Measurements from ENCODE around the gene ZNF559. TPM values are rescaled to one million over a fixed set of nuclear protein-coding genes. Genes with fewer than 3 reads are reported as not detected.

Gene ZNF559
- total and polyA plus RNA-seq, 2 of the 8 experiments (the other 6 are each of a cell fraction or from before 2014, with no cell fraction given): 10.2 to 17.6 TPM

DNA sequence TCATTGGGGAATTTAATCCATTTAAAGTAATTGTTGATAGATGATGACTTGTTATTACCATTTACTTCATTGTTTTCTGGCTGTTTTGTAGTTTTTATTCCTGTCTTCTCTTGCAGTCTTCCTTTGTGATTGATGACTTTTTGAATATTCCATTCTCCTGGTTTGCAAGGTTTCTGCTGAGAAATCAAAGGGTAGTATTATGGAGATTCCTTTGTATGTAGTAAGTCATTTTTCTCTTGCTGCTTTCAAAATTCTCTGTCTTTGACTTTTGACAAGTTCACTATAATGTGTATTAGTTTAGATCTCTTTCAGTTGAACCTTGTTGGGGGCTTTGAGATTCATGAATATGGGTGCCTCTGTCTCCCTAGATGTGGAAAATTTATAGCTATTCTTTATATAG, 6.0 kb downstream of the ZNF559 start:
- Histone ChIP-seq H3K4me1 (replicated peaks in 1 of 4; ENCODE audit: control insufficient read depth in 3 of 4, insufficient read depth in 4 of 4, low read length in 3 of 4) (no peaks in the 10 kb centered on the region), H3K14ac (ENCODE audit: insufficient read length) (no peak overlapping the region), H2BK5ac (ENCODE audit: low read depth, low read length) (no peak overlapping the region), H4K8ac (ENCODE audit: extremely low read depth, insufficient read depth, low read length) (no peak overlapping the region), H4K20me1 (replicated peaks in 1 of 2; ENCODE audit: control insufficient read depth in 1 of 2, insufficient read depth in 2 of 2, low read length in 2 of 2) (no peaks in the 10 kb centered on the region), H2AFZ (ENCODE audit: low read length) (no peak overlapping the region), H3K27me3 (replicated peaks in 1 of 4; ENCODE audit: control insufficient read depth in 3 of 4, extremely low read depth in 1 of 4, insufficient read depth in 3 of 4, low read length in 3 of 4) (no peaks in the 10 kb centered on the region), H3K4ac (replicated peaks; ENCODE audit: insufficient read length, low read depth, low read length) (no peak overlapping the region), H2BK120ac (replicated peaks; ENCODE audit: low read depth, low read length) (no peak overlapping the region), H3K4me3 (ENCODE audit: extremely low read depth in 1 of 4, insufficient read depth in 2 of 4, low read depth in 3 of 4, low read length in 4 of 4) (no peak overlapping the region), H3K27ac (ENCODE audit: low read depth, low read length) (no peak overlapping the region), H2BK20ac (ENCODE audit: low read length) (no peak overlapping the region), H4K5ac (ENCODE audit: insufficient read length, low read depth, low read length) (no peak overlapping the region), H3K36me3 (ENCODE audit: control insufficient read depth in 2 of 4, insufficient read depth in 4 of 4, low read length in 3 of 4) (peaks cover 0 to 53% (median 25%) of the 10 kb centered on the region in 4 experiments; a peak in 5 of 8 replicates), H3K4me2 (ENCODE audit: insufficient read depth in 1 of 2, low read depth in 2 of 2, low read length in 2 of 2) (no peak overlapping the region), H3K18ac (ENCODE audit: extremely low read depth, low read length) (no peak overlapping the region), H2AK5ac (ENCODE audit: low read depth, low read length) (no peak overlapping the region), H4K91ac (replicated peaks; ENCODE audit: insufficient read length, low read length) (no peak overlapping the region), H3K79me1 (ENCODE audit: low read depth, low read length) (peaks cover 2% of the 10 kb centered on the region; the same call in 1 of the 2 replicates), H3K9me3 (ENCODE audit: insufficient read depth in 2 of 2, low read depth in 1 of 2, low read length in 1 of 2) (peaks cover 48 to 54% of the 10 kb centered on the region in 2 experiments), H3K23ac (ENCODE audit: insufficient read length) (no peak overlapping the region), H3K79me2 (ENCODE audit: control insufficient read depth in 1 of 2, insufficient read depth in 2 of 2, low read length in 2 of 2) (peaks cover 7 to 74% of the 10 kb centered on the region in 2 experiments), H2BK15ac (ENCODE audit: low read length) (no peak overlapping the region), H3K23me2 (ENCODE audit: low read depth, low read length) (no peaks in the 10 kb centered on the region), H2BK12ac (ENCODE audit: low read depth, low read length) (no peak overlapping the region), H3K56ac (replicated peaks; ENCODE audit: insufficient read length, low read depth, low read length) (no peak overlapping the region), H3K9ac (replicated peaks in 1 of 4; ENCODE audit: extremely low read depth in 1 of 4, low read depth in 3 of 4, low read length in 3 of 4) (no peak overlapping the region)
- ChIA-PET CTCF (ENCODE audit: partially characterized antibody) (no interaction called here), POLR2A (ENCODE audit: partially characterized antibody) (no interaction called here)
- no peak for FAIRE-seq
- DNase-seq (ENCODE audit: low read depth in 1 of 2, low spot score in 2 of 2): no peak
- TF ChIP-seq CBX8 (IDR thresholded peaks at IDR 0.05; ENCODE audit: borderline replicate concordance, low read depth, low read length) (no peak), SP1 (IDR thresholded peaks at IDR 0.05; ENCODE audit: low read depth, low read length) (no peak), SAP30 (IDR thresholded peaks at IDR 0.05; ENCODE audit: insufficient read depth, insufficient replicate concordance, low read length) (no peak), RAD21 (IDR thresholded peaks at IDR 0.05 in 1 of 2, conservative IDR thresholded peaks at IDR 0.05 in 1 of 2; ENCODE audit: low read depth in 2 of 2, low read length in 2 of 2) (no peak), CHD1 (IDR thresholded peaks at IDR 0.05; ENCODE audit: low read depth, low read length) (no peak), SRF (IDR thresholded peaks at IDR 0.05; ENCODE audit: low read depth, low read length) (no peak), KDM5A (IDR thresholded peaks at IDR 0.05; ENCODE audit: low read length) (no peak), TEAD4 (IDR thresholded peaks at IDR 0.05; ENCODE audit: low read depth, low read length) (no peak), JUND (IDR thresholded peaks at IDR 0.05; ENCODE audit: low read length) (no peak), SIX5 (IDR thresholded peaks at IDR 0.05; ENCODE audit: low read depth, low read length) (no peak), BRCA1 (IDR thresholded peaks at IDR 0.05; ENCODE audit: low read depth, low read length) (no peak), JUN (IDR thresholded peaks at IDR 0.05; ENCODE audit: low read depth, low read length) (no peak), EGR1 (IDR thresholded peaks at IDR 0.05; ENCODE audit: borderline replicate concordance, low read depth, low read length) (no peak), ZNF274 (IDR thresholded peaks at IDR 0.05; ENCODE audit: borderline replicate concordance, extremely low read depth, low read length) (no peak)
- TF ChIP-seq, protein P1, sequence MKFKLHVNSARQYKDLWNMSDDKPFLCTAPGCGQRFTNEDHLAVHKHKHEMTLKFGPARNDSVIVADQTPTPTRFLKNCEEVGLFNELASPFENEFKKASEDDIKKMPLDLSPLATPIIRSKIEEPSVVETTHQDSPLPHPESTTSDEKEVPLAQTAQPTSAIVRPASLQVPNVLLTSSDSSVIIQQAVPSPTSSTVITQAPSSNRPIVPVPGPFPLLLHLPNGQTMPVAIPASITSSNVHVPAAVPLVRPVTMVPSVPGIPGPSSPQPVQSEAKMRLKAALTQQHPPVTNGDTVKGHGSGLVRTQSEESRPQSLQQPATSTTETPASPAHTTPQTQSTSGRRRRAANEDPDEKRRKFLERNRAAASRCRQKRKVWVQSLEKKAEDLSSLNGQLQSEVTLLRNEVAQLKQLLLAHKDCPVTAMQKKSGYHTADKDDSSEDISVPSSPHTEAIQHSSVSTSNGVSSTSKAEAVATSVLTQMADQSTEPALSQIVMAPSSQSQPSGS (IDR thresholded peaks at IDR 0.05; ENCODE audit: low read length): no peak

Data from H1 (cell line).